Measurements from ENCODE around the gene BNC2. TPM values are rescaled to one million over a fixed set of nuclear protein-coding genes. Genes with fewer than 3 reads are reported as not detected.

BNC2 gene
- total RNA-seq, 1 donor from 2014 or later = 38.0 TPM

DNA sequence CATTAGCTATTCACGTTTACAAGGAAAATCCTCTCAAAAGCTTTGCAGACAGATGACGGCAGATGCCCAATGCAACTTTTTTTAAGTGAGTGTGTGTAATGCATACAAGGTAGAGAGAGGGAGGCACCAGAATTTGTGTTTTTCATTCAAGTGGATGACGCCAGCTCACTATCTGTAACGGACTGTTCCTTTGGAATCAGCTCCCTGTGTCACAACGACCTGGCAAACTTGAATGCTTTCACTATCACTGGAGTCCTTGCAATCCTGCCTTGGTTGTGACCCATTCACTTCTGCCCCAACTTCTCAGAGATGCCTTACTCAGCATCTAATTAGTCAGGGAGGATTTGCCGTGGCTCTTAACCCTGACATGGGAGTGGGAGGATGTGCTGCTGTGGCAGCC is 148.5 kb downstream of the BNC2 start:
- Histone ChIP-seq H3K27me3 (ENCODE audit: insufficient read depth, low read length) (no peaks in the 10 kb centered on the region), H3K79me2 (ENCODE audit: insufficient read depth, low read length) (peaks cover 34% of the 10 kb centered on the region), H3K4me2 (ENCODE audit: low read length) (peak overlapping the region; percentile 58), H3K27ac (ENCODE audit: low read depth, low read length) (no peak overlapping the region), H3K36me3 (ENCODE audit: insufficient read depth, low read length) (no peaks in the 10 kb centered on the region), H2AFZ (ENCODE audit: low read depth, low read length) (peak overlapping the region; percentile 42), H3K9ac (ENCODE audit: low read length) (no peak overlapping the region), H4K20me1 (ENCODE audit: insufficient read depth, low read length) (no peaks in the 10 kb centered on the region), H3K9me3 (ENCODE audit: insufficient read depth, low read depth, low read length) (no peaks in the 10 kb centered on the region), H3K4me1 (ENCODE audit: insufficient read depth, low read length) (peaks cover 24% of the 10 kb centered on the region), H3K4me3 (ENCODE audit: insufficient read depth, low read depth, low read length) (no peak overlapping the region)
- Mint-ChIP-seq H3K27me3 (ENCODE audit: low read depth, unreplicated experiment) (no peaks in the 10 kb centered on the region), H3K9me3 (ENCODE audit: unreplicated experiment) (no peaks in the 10 kb centered on the region), H3K27ac (ENCODE audit: unreplicated experiment) (no peak overlapping the region), H3K36me3 (ENCODE audit: low read depth, unreplicated experiment) (no peaks in the 10 kb centered on the region), H3K4me3 (ENCODE audit: unreplicated experiment) (no peak overlapping the region), H3K4me1 (ENCODE audit: low read depth, unreplicated experiment) (peaks cover 30% of the 10 kb centered on the region)
- DNase-seq (ENCODE audit: low read depth) = peak; percentile 61
- TF ChIP-seq EZH2 (IDR thresholded peaks at IDR 0.05; ENCODE audit: insufficient read depth, low read length) = no peak
- TF ChIP-seq, protein P1, sequence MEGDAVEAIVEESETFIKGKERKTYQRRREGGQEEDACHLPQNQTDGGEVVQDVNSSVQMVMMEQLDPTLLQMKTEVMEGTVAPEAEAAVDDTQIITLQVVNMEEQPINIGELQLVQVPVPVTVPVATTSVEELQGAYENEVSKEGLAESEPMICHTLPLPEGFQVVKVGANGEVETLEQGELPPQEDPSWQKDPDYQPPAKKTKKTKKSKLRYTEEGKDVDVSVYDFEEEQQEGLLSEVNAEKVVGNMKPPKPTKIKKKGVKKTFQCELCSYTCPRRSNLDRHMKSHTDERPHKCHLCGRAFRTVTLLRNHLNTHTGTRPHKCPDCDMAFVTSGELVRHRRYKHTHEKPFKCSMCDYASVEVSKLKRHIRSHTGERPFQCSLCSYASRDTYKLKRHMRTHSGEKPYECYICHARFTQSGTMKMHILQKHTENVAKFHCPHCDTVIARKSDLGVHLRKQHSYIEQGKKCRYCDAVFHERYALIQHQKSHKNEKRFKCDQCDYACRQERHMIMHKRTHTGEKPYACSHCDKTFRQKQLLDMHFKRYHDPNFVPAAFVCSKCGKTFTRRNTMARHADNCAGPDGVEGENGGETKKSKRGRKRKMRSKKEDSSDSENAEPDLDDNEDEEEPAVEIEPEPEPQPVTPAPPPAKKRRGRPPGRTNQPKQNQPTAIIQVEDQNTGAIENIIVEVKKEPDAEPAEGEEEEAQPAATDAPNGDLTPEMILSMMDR (IDR thresholded peaks at IDR 0.05; ENCODE audit: insufficient read depth, low read depth, low read length) = no peak
- no peak for FAIRE-seq

DNA sequence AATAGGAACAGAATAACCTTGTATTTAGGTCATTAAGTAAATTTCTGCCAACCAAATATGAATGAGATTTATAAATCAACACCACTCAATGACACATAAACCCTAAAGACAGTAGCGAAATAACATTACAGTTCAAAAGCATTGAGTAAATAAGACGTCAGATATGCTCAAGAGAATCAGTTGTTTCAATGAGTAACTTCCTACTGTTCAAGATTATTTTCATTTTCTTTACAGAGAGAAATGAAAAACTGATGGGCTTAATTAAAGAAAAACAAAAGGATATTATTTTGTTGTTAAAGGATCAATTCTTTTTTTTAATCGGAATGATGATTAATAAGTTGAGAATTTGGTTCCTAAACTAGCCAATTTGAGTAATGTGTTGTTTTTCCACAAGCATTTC is 150.1 kb downstream of the BNC2 start:
- peak; percentile 33 for DNase-seq (ENCODE audit: low read depth)
- H3K4me3 Mint-ChIP-seq (ENCODE audit: unreplicated experiment) = no peak overlapping the region
- H3K4me2 ChIP-seq (ENCODE audit: low read length) = peak overlapping the region; percentile 50
- peaks cover 25% of the 10 kb centered on the region for H3K4me1 Mint-ChIP-seq (ENCODE audit: low read depth, unreplicated experiment)
- H3K9me3 ChIP-seq (ENCODE audit: insufficient read depth, low read depth, low read length) = no peaks in the 10 kb centered on the region
- H3K9me3 Mint-ChIP-seq (ENCODE audit: unreplicated experiment) = no peaks in the 10 kb centered on the region
- H3K36me3 ChIP-seq (ENCODE audit: insufficient read depth, low read length) = no peaks in the 10 kb centered on the region
- H3K27ac ChIP-seq (ENCODE audit: low read depth, low read length) = peak overlapping the region; percentile 20
- peaks cover 24% of the 10 kb centered on the region for H3K79me2 ChIP-seq (ENCODE audit: insufficient read depth, low read length)
- H3K27me3 ChIP-seq (ENCODE audit: insufficient read depth, low read length) = no peaks in the 10 kb centered on the region
- H4K20me1 ChIP-seq (ENCODE audit: insufficient read depth, low read length) = no peaks in the 10 kb centered on the region
- H3K9ac ChIP-seq (ENCODE audit: low read length) = no peak overlapping the region
- H3K4me3 ChIP-seq (ENCODE audit: insufficient read depth, low read depth, low read length) = no peak overlapping the region
- no peaks in the 10 kb centered on the region for H3K36me3 Mint-ChIP-seq (ENCODE audit: low read depth, unreplicated experiment)
- TF ChIP-seq, protein P1 (IDR thresholded peaks at IDR 0.05; ENCODE audit: insufficient read depth, low read depth, low read length) = no peak
- TF ChIP-seq EZH2 (IDR thresholded peaks at IDR 0.05; ENCODE audit: insufficient read depth, low read length) = no peak
- FAIRE-seq = peak; percentile 29
- no peaks in the 10 kb centered on the region for H3K27me3 Mint-ChIP-seq (ENCODE audit: low read depth, unreplicated experiment)
- peaks cover 16% of the 10 kb centered on the region for H3K4me1 ChIP-seq (ENCODE audit: insufficient read depth, low read length)
- H3K27ac Mint-ChIP-seq (ENCODE audit: unreplicated experiment) = no peak overlapping the region
- H2AFZ ChIP-seq (ENCODE audit: low read depth, low read length) = no peak overlapping the region

DNA sequence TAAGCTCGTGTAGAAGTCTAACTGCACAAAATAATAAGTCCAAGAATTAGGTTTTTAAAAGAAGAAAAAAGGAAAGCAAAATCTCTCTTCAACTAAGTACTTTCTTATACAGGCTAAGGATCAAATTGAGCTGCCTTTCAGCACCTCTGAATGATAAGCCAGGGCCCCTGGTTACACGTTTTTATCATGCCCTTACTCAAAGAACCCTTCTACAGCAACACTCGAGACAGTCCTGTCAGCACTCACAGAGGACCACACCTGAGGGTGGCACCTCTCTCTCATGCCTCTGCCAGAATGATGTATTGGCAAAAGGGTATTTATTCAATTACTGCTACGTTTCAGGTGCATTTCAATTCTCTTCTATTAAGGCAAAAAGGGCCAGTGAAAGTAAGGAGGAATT is 150.5 kb downstream of the BNC2 start:
- Histone ChIP-seq H3K4me1 (ENCODE audit: insufficient read depth, low read length) (peaks cover 16% of the 10 kb centered on the region), H3K36me3 (ENCODE audit: insufficient read depth, low read length) (no peaks in the 10 kb centered on the region), H3K79me2 (ENCODE audit: insufficient read depth, low read length) (peaks cover 20% of the 10 kb centered on the region), H3K27ac (ENCODE audit: low read depth, low read length) (peak overlapping the region; percentile 10), H3K4me3 (ENCODE audit: insufficient read depth, low read depth, low read length) (no peak overlapping the region), H3K9me3 (ENCODE audit: insufficient read depth, low read depth, low read length) (no peaks in the 10 kb centered on the region), H2AFZ (ENCODE audit: low read depth, low read length) (no peak overlapping the region), H4K20me1 (ENCODE audit: insufficient read depth, low read length) (no peaks in the 10 kb centered on the region), H3K27me3 (ENCODE audit: insufficient read depth, low read length) (no peaks in the 10 kb centered on the region), H3K9ac (ENCODE audit: low read length) (no peak overlapping the region), H3K4me2 (ENCODE audit: low read length) (peak overlapping the region; percentile 50)
- Mint-ChIP-seq H3K4me1 (ENCODE audit: low read depth, unreplicated experiment) (peaks cover 22% of the 10 kb centered on the region), H3K9me3 (ENCODE audit: unreplicated experiment) (no peaks in the 10 kb centered on the region), H3K4me3 (ENCODE audit: unreplicated experiment) (no peak overlapping the region), H3K27me3 (ENCODE audit: low read depth, unreplicated experiment) (no peaks in the 10 kb centered on the region), H3K27ac (ENCODE audit: unreplicated experiment) (peak overlapping the region; percentile 41), H3K36me3 (ENCODE audit: low read depth, unreplicated experiment) (no peaks in the 10 kb centered on the region)
- DNase-seq (ENCODE audit: low read depth) = no peak
- TF ChIP-seq, protein P1 (IDR thresholded peaks at IDR 0.05; ENCODE audit: insufficient read depth, low read depth, low read length) = no peak
- TF ChIP-seq EZH2 (IDR thresholded peaks at IDR 0.05; ENCODE audit: insufficient read depth, low read length) = no peak
- FAIRE-seq = no peak

All from astrocyte (in vitro differentiated cells and primary cell).